GM23248 (cell line): ENCODE data around the gene MSL3. TPM values are rescaled to one million over a fixed set of nuclear protein-coding genes. Genes with fewer than 3 reads are reported as not detected.

Source experiments
- DNase-seq: peaks from one replicate; pipeline ENCODE4 v3.0.0-alpha.2; 2015
- H2AFZ ChIP-seq: fragments of 200-600 bp; sonication (generic); 2 replicates; pipeline ENCODE4 v1.6.1; 2016; ENCODE audit warnings: antibody characterized with exemption
- H3F3A ChIP-seq: fragments of 200-600 bp; sonication (generic); 2 replicates; pipeline ENCODE4 v1.6.1; 2016; ENCODE audit warnings: mild to moderate bottlenecking, antibody characterized with exemption, mixed run types; ENCODE audit not compliant: insufficient read depth
- H3K27ac ChIP-seq: fragments of 200-600 bp; sonication (generic); 2 replicates; pipeline ENCODE4 v1.5.1; 2016; ENCODE audit warnings: mild to moderate bottlenecking
- H3K27me3 ChIP-seq: fragments of 200-600 bp; sonication (generic); replicated peaks from 2 replicates; pipeline ENCODE4 v1.6.1; 2016; ENCODE audit warnings: mild to moderate bottlenecking; ENCODE audit not compliant: insufficient read depth
- H3K36me3 ChIP-seq: fragments of 200-600 bp; sonication (generic); 2 replicates; pipeline ENCODE4 v1.6.1; 2016; ENCODE audit warnings: low read depth, mild to moderate bottlenecking
- H3K4me1 ChIP-seq: fragments of 200-600 bp; sonication (generic); 2 replicates; pipeline ENCODE4 v1.6.1; 2016; ENCODE audit warnings: mild to moderate bottlenecking; ENCODE audit not compliant: insufficient read depth
- H3K4me2 ChIP-seq: fragments of 200-600 bp; sonication (generic); one replicate; pipeline ENCODE4 v1.6.1; 2016; ENCODE audit warnings: mild to moderate bottlenecking; ENCODE audit not compliant: unreplicated experiment
- H3K4me3 ChIP-seq: fragments of 200-600 bp; sonication (generic); 2 replicates; pipeline ENCODE4 v1.5.1; 2016; ENCODE audit warnings: mild to moderate bottlenecking
- H3K79me2 ChIP-seq: fragments of 200-600 bp; sonication (generic); 2 replicates; pipeline ENCODE4 v1.6.1; 2016; ENCODE audit warnings: mild to moderate bottlenecking; ENCODE audit not compliant: insufficient read depth
- H3K9ac ChIP-seq: fragments of 200-600 bp; sonication (generic); 2 replicates; pipeline ENCODE4 v1.6.1; 2016; ENCODE audit warnings: mild to moderate bottlenecking
- H3K9me2 ChIP-seq: fragments of 200-600 bp; sonication (generic); 2 replicates; pipeline ENCODE4 v1.6.1; 2016; ENCODE audit warnings: mixed run types, mild to moderate bottlenecking, moderate library complexity; ENCODE audit not compliant: insufficient read depth
- H3K9me3 ChIP-seq: fragments of 200-600 bp; sonication (generic); one replicate; pipeline ENCODE4 v1.6.1; 2017; ENCODE audit warnings: low read depth
- H4K20me1 ChIP-seq: fragments of 200-600 bp; sonication (generic); 2 replicates; pipeline ENCODE4 v1.6.0; 2016; ENCODE audit not compliant: insufficient read depth
- EZH2 ChIP-seq: fragments of 200-600 bp; sonication (generic); IDR thresholded peaks from 2 replicates; pipeline ENCODE4 v1.6.1; 2018; ENCODE audit warnings: antibody characterized with exemption, mild to moderate bottlenecking; ENCODE audit not compliant: insufficient read depth, poor library complexity, severe bottlenecking
- EZH2phosphoT487 ChIP-seq: fragments of 200-600 bp; sonication (generic); IDR thresholded peaks from 2 replicates; pipeline ENCODE4 v1.6.1; 2018; ENCODE audit warnings: antibody characterized with exemption, moderate library complexity, mild to moderate bottlenecking, low read depth; ENCODE audit not compliant: insufficient read depth
- WGBS, 2 experiments: methylation state at CpG; one replicate each; pipeline ENCODE4 v1.1.6; 2015 to 2017; ENCODE audit warnings: low lambda C conversion rate in 2 of 2, low coverage in 1 of 2; ENCODE audit errors: missing lambda C conversion rate in 2 of 2; 5-methylcytosine and 5-hydroxymethylcytosine counted together
- in situ Hi-C: fragments of 300-500 bp; cut with MboI; formaldehyde crosslinking; loops from 2 replicates; pipeline ENCODE4 v1.15.0; 2020
- polyA plus RNA-seq: library from polyadenylated mRNA; unstranded; fragments of >200 nt; fragmentation: Nextera tagmentation; extraction: Ambion mirVana; gene quantifications from 2 replicates; pipeline ENCODE4 v1.2.1, GENCODE V29; 2016
- total RNA-seq: library from RNA; depleted of rRNA; stranded (reverse); fragments of >200 nt; shearing (Covaris generic); gene quantifications from 2 replicates; pipeline ENCODE4 v1.2.3, GENCODE V29; 2014

MSL3 gene
- total and polyA plus RNA-seq, 2 experiments from 2014 or later, result 26.8 to 34.6 TPM

DNA sequence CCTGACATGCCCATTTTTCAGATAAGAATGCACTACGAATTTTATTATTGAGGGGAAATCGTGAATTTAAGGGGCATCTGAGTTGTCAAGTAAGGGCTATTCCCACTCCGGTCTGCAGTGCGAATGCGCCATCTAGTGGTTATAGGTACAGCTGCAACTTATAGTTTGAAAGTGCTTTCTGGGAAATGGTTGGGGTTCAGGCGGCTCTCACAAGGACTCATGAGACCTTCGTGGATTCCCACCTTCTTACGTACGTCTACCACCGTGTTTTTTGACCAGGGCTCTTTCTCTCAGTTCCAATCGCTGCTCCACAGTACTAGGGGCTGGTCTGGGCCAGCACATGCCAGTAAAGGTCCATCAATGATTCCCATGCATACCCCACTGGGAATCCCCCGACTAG, 12.3 kb downstream of the MSL3 start:
- Histone ChIP-seq H3K4me1 (no peaks in the 10 kb centered on the region), H3K79me2 (no peaks in the 10 kb centered on the region), H3K27ac (no peak overlapping the region), H3K9ac (no peak overlapping the region), H3K9me2 (no peaks in the 10 kb centered on the region), H4K20me1 (no peaks in the 10 kb centered on the region), H3K4me2 (no peak overlapping the region), H2AFZ (no peak overlapping the region), H3K4me3 (no peak overlapping the region), H3K27me3 (no peaks in the 10 kb centered on the region), H3K9me3 (no peaks in the 10 kb centered on the region), H3F3A (no peaks in the 10 kb centered on the region), H3K36me3 (peaks cover 5% of the 10 kb centered on the region; the same call in 1 of the 2 replicates)
- DNase-seq, result peak; percentile 61
- 14 to 18% methylated on average over 12 of the region's 12 CpGs for WGBS, 2 experiments
- TF ChIP-seq EZH2phosphoT487 (no peak), EZH2 (no peak)
- in situ Hi-C loops, result loop anchor here (25.0 kb wide), 1 partner anchor 633 kb away; no protein-coding TSS in a partner anchor

DNA sequence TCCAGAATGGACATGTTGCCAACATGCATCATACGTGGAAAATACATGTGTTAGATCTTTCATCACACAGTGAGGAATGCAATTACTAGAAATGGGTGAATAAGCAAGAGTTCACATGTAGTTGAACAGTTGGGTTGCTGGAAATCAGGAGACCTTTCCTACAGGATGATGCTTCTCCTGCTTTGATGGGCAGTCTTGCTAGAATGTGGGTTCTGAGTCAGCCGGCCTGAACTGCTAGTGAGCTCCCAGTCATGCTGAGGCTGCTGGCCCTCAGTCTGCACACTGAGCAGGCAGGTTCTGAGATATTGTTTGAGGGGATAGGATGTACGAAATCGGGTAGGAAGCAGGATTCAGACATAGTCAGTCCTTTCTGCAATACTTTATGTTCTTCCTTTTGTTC, 20.2 kb downstream of the MSL3 start:
- no peak for TF ChIP-seq EZH2
- TF ChIP-seq EZH2phosphoT487, result no peak
- Histone ChIP-seq H3K4me2 (no peak overlapping the region), H3K27me3 (no peaks in the 10 kb centered on the region), H3K9ac (no peak overlapping the region), H3K27ac (no peak overlapping the region), H3F3A (no peaks in the 10 kb centered on the region), H3K9me2 (no peaks in the 10 kb centered on the region), H3K4me1 (no peaks in the 10 kb centered on the region), H2AFZ (no peak overlapping the region), H3K9me3 (no peaks in the 10 kb centered on the region), H3K79me2 (no peaks in the 10 kb centered on the region), H3K36me3 (peaks cover 5% of the 10 kb centered on the region; the same call in 1 of the 2 replicates), H4K20me1 (no peaks in the 10 kb centered on the region), H3K4me3 (no peak overlapping the region)
- 36 to 47% methylated on average over 3 to 4 of the region's 4 CpGs for WGBS, 2 experiments
- peak; percentile 41 for DNase-seq
- in situ Hi-C loops, result no loop called here

DNA sequence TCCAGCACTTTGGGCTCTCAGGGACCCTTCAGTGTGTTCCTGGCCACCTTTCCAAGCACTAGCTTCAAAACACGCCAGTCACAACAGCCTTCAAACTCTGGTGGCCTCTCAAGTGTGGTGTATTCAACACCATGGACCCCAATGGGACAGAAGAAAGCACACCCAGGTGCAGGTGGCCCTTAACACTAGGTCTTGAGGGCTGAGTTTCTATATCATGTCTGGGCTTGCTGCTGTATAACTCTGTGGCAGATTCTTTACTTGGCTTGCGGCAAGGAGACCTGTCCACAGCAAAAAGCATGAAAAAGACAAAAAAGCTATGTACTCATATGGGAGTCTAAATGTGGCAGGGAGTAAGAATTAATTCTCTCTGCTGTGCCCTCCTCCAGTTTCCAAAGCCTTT, 23.1 kb downstream of the MSL3 start:
- H3K27ac ChIP-seq, result no peak overlapping the region
- H3K36me3 ChIP-seq, result no peaks in the 10 kb centered on the region
- in situ Hi-C loops, result no loop called here
- no peak overlapping the region for H3K4me3 ChIP-seq
- TF ChIP-seq EZH2, result no peak
- TF ChIP-seq EZH2phosphoT487, result no peak
- H4K20me1 ChIP-seq, result no peaks in the 10 kb centered on the region
- no peaks in the 10 kb centered on the region for H3K9me2 ChIP-seq
- H3K9me3 ChIP-seq, result no peaks in the 10 kb centered on the region
- H3F3A ChIP-seq, result no peaks in the 10 kb centered on the region
- no peaks in the 10 kb centered on the region for H3K79me2 ChIP-seq
- DNase-seq, result no peak
- no peaks in the 10 kb centered on the region for H3K4me1 ChIP-seq
- no peaks in the 10 kb centered on the region for H3K27me3 ChIP-seq
- no peak overlapping the region for H2AFZ ChIP-seq
- no peak overlapping the region for H3K9ac ChIP-seq
- WGBS, 2 experiments, result 83 to 89% methylated on average over 2 of the region's 2 CpGs
- H3K4me2 ChIP-seq, result no peak overlapping the region

DNA sequence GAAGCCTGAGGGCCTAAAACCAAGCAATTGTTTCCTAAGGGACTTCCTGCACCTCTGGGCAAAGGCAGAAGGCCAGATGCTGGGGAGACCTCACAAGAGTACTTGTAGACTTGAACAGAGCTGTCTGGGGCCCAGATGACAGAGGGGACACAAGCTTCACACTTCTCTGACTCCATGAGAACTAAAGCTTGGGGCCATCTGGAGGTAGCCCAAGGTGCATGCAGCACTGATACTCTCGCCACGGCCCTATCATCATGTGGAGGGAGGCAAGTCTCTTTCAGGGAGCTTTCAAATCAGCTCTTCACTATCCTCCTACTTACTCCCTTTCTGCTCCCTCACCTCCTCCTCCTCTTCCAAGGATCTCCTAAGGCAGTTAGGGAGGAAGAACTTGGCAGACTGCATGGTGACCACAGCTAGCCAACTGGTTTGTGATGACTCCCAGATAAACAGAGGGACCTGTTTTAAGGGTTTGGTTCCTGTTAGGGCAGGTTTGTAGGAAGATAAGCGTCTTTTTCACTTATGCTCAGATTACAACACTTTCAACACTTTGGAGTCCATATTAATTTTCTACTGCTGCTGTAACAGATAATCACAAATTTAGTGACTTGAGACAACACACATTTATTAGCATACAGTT, 23.8 kb downstream of the MSL3 start:
- Histone ChIP-seq H3K79me2 (no peaks in the 10 kb centered on the region), H3K27ac (no peak overlapping the region), H3K9ac (no peak overlapping the region), H3K9me3 (no peaks in the 10 kb centered on the region), H3K4me3 (no peak overlapping the region), H2AFZ (no peak overlapping the region), H3K4me2 (no peak overlapping the region), H3K27me3 (no peaks in the 10 kb centered on the region), H4K20me1 (no peaks in the 10 kb centered on the region), H3K36me3 (no peaks in the 10 kb centered on the region), H3K4me1 (no peaks in the 10 kb centered on the region), H3F3A (no peaks in the 10 kb centered on the region), H3K9me2 (no peaks in the 10 kb centered on the region)
- 81 to 87% methylated on average over 3 of the region's 3 CpGs for WGBS, 2 experiments
- DNase-seq, result no peak
- TF ChIP-seq EZH2phosphoT487 (no peak), EZH2 (no peak)
- in situ Hi-C loops, result no loop called here
